ENCODE results near the gene GYG2. TPM values are rescaled to one million over a fixed set of nuclear protein-coding genes. Genes with fewer than 3 reads are reported as not detected.

The GYG2 gene
- total RNA-seq, 4 donors from 2014 or later = 122 to 289 (median 183) TPM

- no peak for TF ChIP-seq CTCF (IDR thresholded peaks at IDR 0.05; ENCODE audit: low read depth)
Observed at GRCh38 chrX:2854918-2855317, 26.2 kb downstream of the GYG2 start.

GRCh38 chrX:2855761-2856160, 27.0 kb downstream of the GYG2 start:
- no peak for TF ChIP-seq CTCF (IDR thresholded peaks at IDR 0.05; ENCODE audit: low read depth)

GRCh38 chrX:2857566-2857965, 28.8 kb downstream of the GYG2 start:
- TF ChIP-seq CTCF (IDR thresholded peaks at IDR 0.05; ENCODE audit: low read depth) = no peak

GRCh38 chrX:2859197-2859797, 30.6 kb downstream of the GYG2 start:
- no peak for TF ChIP-seq CTCF (IDR thresholded peaks at IDR 0.05; ENCODE audit: low read depth)

- no peak for TF ChIP-seq CTCF (IDR thresholded peaks at IDR 0.05; ENCODE audit: low read depth)
Observed at GRCh38 chrX:2862404-2862803, 33.7 kb downstream of the GYG2 start.

- TF ChIP-seq CTCF (IDR thresholded peaks at IDR 0.05; ENCODE audit: low read depth) = no peak
Observed at GRCh38 chrX:2863646-2864045, 34.9 kb downstream of the GYG2 start.

- TF ChIP-seq CTCF (IDR thresholded peaks at IDR 0.05; ENCODE audit: low read depth) = no peak
Observed at GRCh38 chrX:2867206-2867605, 38.5 kb downstream of the GYG2 start.

Measured in subcutaneous adipose tissue (tissue), 4 donors.